Measurements from ENCODE around the gene VPS13D. TPM values are rescaled to one million over a fixed set of nuclear protein-coding genes. Genes with fewer than 3 reads are reported as not detected.
A peak's percentile ranks its signal among the peaks of the same experiment; 100 is the strongest.

VPS13D gene
- total RNA-seq, 4 donors from 2014 or later = 60.9 to 91.6 (median 71.6) TPM

DNA sequence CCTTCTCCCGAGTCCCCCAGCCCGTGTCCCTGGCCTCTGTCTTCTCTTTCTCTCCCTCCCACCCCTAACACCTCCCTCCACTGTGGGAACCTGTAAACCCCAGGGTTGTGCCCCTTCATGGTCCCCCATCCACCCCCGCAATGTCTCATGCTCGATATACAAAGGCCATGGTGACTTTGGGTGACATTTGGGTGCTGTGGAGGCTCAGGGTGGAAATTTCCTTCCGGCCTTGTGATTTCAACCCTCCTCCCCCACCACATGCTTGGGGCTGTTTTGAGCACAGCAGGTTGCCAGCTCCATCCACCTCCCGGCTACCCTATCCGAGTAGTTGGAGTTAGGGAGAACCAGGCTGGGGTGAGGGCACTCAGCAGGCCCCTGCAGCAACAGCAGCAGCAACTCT is 25.7 kb upstream of the VPS13D start:
- H3K36me3 ChIP-seq = peaks cover 0 to 14% of the 10 kb centered on the region in 2 donors
- H3K4me3 ChIP-seq = no peak overlapping the region
- no peak for ATAC-seq
- intact Hi-C loops (cut with DNase I; ENCODE audit: low total_unique reads) (no loop called here), in situ Hi-C loops (cut with MboI; ENCODE audit: low sequenced_read_pairs in 4 of 4) (loop anchor here in 1 of 4 donors (25.0 kb wide), 1 partner anchor 367 kb away; the partner anchor contains the start of gene NPPA)
- H3K27ac ChIP-seq = peak overlapping the region in 1 of 4 donors; percentile 9
- H3K9me3 ChIP-seq = no peaks in the 10 kb centered on the region
- H3K27me3 ChIP-seq = no peaks in the 10 kb centered on the region
- TF ChIP-seq POLR2A (IDR thresholded peaks at IDR 0.05) = no peak
- TF ChIP-seq CTCF (IDR thresholded peaks at IDR 0.05 in 4 of 5, conservative IDR thresholded peaks at IDR 0.05 in 1 of 5) = no peak
- no peak for DNase-seq
- peaks cover 0 to 2% of the 10 kb centered on the region in 2 donors for H3K4me1 ChIP-seq

DNA sequence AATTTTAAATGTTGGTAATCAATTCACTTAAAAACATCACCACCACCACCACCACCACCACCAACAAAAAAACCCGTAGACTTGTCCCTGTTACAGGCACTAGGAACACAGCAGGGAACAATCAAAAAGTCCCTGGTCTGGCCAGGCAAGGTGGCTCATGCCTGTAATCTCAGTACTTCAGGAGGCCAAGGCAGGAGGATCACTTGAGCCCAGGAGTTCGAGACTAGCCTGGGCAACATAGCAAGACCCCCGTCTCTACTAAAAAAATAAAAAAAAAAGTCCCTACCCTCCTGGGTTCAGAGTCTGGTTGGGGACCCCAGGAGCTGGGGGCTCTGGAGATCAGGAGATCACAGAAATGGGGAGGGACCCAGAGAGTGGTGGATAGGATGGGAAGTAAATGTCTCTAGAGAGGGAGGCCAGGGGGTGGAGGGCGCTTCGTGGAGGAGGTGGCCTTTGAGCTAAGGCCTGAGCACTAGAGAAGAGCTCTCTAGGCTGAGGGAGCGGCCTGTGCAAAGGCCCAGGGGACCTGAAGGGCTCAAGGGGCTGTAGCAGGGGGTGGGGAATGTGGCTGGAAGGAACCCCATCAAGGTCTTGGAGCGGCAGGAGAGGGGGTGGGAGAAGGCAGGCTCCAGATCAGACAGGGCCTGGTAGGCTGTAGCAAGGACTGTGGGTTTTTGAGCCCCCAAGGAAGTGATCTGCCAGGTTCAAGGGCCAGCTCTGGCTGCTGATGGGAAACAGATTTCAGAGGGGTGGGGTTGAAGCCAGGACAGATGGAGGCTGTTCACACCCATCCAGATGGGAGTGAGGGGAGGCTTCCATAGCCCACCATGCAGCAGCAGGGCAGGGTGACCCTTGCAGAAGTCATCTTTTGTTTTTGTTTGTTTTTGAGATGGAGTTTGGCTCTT is 24.8 kb upstream of the VPS13D start:
- in situ Hi-C loops (cut with MboI; ENCODE audit: low sequenced_read_pairs in 4 of 4) = loop anchor here in 2 of 4 donors (5.0 to 25.0 kb wide), 3 partner anchors 78 to 368 kb away; partner anchors contain the start of gene NPPA (in 1 of the 2)
- H3K4me3 ChIP-seq = no peak overlapping the region
- no peaks in the 10 kb centered on the region for H3K27me3 ChIP-seq
- intact Hi-C loops (cut with DNase I; ENCODE audit: low total_unique reads) = no loop called here
- peaks cover 0 to 3% of the 10 kb centered on the region in 2 donors for H3K4me1 ChIP-seq
- peaks cover 0 to 14% of the 10 kb centered on the region in 2 donors for H3K36me3 ChIP-seq
- ATAC-seq (no peak), DNase-seq (no peak)
- H3K9me3 ChIP-seq = no peaks in the 10 kb centered on the region
- no peak for TF ChIP-seq CTCF (IDR thresholded peaks at IDR 0.05 in 4 of 5, conservative IDR thresholded peaks at IDR 0.05 in 1 of 5)
- TF ChIP-seq POLR2A (IDR thresholded peaks at IDR 0.05) = no peak
- H3K27ac ChIP-seq = peak overlapping the region in 1 of 4 donors; percentile 9

- in situ Hi-C loops (cut with MboI; ENCODE audit: low sequenced_read_pairs in 4 of 4) = loop anchor here in 2 of 4 donors (5.0 to 25.0 kb wide), 3 partner anchors 79 to 369 kb away; partner anchors contain the start of gene NPPA (in 1 of the 2)
Observed at GRCh38 chr1:12206238-12206637, 23.6 kb upstream of the VPS13D start.

DNA sequence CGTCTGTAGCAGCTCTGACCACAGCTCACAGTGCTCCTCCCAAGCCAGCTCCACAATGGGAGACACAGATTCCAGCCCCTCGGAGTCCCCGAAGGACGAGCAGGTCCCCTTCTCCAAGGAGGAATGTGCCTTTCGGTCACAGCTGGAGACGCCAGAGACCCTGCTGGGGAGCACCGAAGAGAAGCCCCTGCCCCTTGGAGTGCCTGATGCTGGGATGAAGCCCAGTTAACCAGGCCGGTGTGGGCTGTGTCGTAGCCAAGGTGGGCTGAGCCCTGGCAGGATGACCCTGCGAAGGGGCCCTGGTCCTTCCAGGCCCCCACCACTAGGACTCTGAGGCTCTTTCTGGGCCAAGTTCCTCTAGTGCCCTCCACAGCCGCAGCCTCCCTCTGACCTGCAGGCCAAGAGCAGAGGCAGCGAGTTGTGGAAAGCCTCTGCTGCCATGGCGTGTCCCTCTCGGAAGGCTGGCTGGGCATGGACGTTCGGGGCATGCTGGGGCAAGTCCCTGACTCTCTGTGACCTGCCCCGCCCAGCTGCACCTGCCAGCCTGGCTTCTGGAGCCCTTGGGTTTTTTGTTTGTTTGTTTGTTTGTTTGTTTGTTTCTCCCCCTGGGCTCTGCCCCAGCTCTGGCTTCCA is 22.9 kb upstream of the VPS13D start:
- intact Hi-C loops (cut with DNase I; ENCODE audit: low total_unique reads) = no loop called here
- Histone ChIP-seq H3K4me1 (peaks cover 0 to 3% of the 10 kb centered on the region in 2 donors), H3K27me3 (no peaks in the 10 kb centered on the region), H3K27ac (no peak overlapping the region), H3K9me3 (no peaks in the 10 kb centered on the region), H3K36me3 (peaks cover 0 to 10% of the 10 kb centered on the region in 2 donors), H3K4me3 (no peak overlapping the region)
- no peak for TF ChIP-seq CTCF (IDR thresholded peaks at IDR 0.05 in 4 of 5, conservative IDR thresholded peaks at IDR 0.05 in 1 of 5)
- TF ChIP-seq POLR2A (IDR thresholded peaks at IDR 0.05) = no peak
- no peak for ATAC-seq
- in situ Hi-C loops (cut with MboI; ENCODE audit: low sequenced_read_pairs in 4 of 4) = loop anchor here in 2 of 4 donors (5.0 to 25.0 kb wide), 3 partner anchors 80 to 370 kb away; partner anchors contain the start of gene NPPA (in 1 of the 2)
- no peak for DNase-seq

More at GRCh38 chr1:12206238-12206637, 23.6 kb upstream of the VPS13D start:
- no peak overlapping the region for H3K27ac ChIP-seq
- TF ChIP-seq POLR2A (IDR thresholded peaks at IDR 0.05) (no peak), CTCF (IDR thresholded peaks at IDR 0.05 in 4 of 5, conservative IDR thresholded peaks at IDR 0.05 in 1 of 5) (no peak)
- no peak for ATAC-seq
- DNase-seq = no peak
- H3K9me3 ChIP-seq = no peaks in the 10 kb centered on the region
- no peaks in the 10 kb centered on the region for H3K27me3 ChIP-seq
- intact Hi-C loops (cut with DNase I; ENCODE audit: low total_unique reads) = no loop called here
- H3K4me3 ChIP-seq = no peak overlapping the region
- H3K4me1 ChIP-seq = peaks cover 0 to 3% of the 10 kb centered on the region in 2 donors
- H3K36me3 ChIP-seq = peaks cover 0 to 14% of the 10 kb centered on the region in 2 donors
